ENCODE results near the gene IQUB.
"Not testable (repeated sequence)": the region's sequence is repeated elsewhere in the genome, so short reads cannot be mapped to it uniquely, and the experiment has no call there.

Gene IQUB

DNA sequence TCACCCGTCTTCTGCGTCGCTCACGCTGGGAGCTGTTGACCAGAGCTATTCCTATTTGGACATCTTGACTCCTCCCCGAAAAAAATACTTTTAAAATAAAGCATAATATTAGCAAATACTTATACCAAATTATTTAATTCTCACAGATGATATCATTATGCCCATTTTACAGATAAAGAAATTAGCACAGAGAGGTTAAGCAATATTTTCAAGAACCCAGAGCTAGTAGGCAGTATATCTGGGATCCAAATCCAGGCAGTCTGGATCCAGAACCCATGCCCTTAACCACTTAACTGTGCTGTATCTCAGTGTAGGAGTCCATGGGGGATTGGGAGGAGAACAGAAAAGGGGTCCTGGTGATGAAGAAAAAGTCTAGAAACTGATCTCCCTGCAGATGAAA, 6.1 kb downstream of the IQUB start:
- no peak for TF ChIP-seq ZFX (IDR thresholded peaks at IDR 0.05; ENCODE audit: borderline replicate concordance)
- TF ChIP-seq, protein P1, sequence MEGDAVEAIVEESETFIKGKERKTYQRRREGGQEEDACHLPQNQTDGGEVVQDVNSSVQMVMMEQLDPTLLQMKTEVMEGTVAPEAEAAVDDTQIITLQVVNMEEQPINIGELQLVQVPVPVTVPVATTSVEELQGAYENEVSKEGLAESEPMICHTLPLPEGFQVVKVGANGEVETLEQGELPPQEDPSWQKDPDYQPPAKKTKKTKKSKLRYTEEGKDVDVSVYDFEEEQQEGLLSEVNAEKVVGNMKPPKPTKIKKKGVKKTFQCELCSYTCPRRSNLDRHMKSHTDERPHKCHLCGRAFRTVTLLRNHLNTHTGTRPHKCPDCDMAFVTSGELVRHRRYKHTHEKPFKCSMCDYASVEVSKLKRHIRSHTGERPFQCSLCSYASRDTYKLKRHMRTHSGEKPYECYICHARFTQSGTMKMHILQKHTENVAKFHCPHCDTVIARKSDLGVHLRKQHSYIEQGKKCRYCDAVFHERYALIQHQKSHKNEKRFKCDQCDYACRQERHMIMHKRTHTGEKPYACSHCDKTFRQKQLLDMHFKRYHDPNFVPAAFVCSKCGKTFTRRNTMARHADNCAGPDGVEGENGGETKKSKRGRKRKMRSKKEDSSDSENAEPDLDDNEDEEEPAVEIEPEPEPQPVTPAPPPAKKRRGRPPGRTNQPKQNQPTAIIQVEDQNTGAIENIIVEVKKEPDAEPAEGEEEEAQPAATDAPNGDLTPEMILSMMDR (IDR thresholded peaks at IDR 0.05) = no peak
- H3K27ac ChIP-seq = peak overlapping the region; percentile 70

DNA sequence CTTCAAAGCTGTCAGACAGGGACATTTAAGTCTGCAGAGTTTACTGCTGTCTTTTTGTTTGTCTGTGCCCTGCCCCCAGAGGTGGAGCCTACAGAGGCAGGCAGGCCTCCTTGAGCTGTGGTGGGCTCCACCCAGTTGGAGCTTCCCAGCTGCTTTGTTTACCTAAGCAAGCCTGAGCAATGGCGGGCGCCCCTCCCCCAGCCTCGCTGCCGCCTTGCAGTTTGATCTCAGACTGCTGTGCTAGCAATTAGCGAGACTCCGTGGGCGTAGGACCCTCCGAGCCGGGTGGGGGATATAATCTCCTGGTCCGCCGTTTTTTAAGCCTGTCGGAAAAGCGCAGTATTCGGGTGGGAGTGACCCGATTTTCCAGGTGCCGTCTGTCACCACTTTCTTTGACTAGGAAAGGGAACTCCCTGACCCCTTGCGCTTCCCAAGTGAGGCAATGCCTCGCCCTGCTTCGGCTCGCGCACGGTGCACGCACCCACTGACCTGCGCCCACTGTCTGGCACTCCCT, 6.6 kb downstream of the IQUB start:
- H3K27ac ChIP-seq = peak overlapping the region; percentile 70

DNA sequence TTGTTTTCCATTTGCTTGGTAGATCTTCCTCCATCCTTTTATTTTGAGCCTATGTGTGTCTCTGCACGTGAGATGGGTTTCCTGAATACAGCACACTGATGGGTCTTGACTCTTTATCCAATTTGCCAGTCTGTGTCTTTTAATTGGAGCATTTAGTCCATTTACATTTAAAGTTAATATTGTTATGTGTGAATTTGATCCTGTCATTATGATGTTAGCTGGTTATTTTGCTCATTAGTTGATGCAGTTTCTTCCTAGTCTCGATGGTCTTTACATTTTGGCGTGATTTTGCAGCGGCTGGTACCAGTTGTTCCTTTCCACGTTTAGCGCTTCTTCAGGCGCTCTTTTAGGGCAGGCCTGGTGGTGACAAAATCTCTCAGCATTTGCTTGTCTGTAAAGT, 7.9 kb downstream of the IQUB start:
- not testable (repeated sequence) for H3K27ac ChIP-seq

DNA sequence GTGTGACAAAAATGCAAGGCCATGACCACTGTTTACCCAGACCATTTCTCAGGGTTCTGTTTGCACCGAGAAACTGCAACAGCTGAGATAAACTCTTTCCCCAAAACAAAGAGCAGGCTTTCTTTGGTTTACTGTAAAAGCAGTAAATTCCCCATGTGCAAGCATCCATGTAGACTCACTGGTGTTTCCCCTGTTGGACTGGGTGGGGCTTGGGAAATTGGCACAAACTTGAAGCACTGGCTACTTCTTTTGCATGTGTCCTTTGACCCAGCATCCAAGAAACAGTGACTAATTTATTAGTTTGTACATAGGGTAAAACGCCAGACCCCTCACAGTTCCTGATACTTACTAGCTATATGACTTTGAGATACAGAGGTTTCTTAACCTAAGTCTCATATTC, 12.3 kb downstream of the IQUB start:
- TF ChIP-seq, protein P1 (IDR thresholded peaks at IDR 0.05) = no peak
- no peak for TF ChIP-seq ZFX (IDR thresholded peaks at IDR 0.05; ENCODE audit: borderline replicate concordance)
- H3K27ac ChIP-seq = no peak overlapping the region

DNA sequence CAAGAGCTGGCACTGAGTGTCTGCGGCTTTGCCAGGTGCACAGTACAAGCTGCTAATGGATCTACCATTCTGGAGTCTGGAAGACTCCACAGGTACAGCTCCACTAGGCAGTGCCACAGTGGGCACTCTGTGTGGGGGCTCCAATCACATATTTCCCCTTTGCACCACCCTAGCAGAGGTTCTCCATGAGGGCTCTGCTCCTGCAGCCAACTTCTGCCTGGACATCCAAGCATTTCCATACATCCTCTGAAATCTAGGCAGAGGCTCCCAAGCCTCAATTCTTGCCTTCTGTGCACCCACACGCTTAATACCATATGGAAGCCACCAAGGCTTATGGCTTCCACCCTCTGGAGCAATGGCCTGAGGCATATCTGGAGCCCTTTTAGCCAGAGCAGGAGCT, 29.2 kb downstream of the IQUB start:
- no peak overlapping the region for H3K27ac ChIP-seq
- TF ChIP-seq ZFX (IDR thresholded peaks at IDR 0.05; ENCODE audit: borderline replicate concordance) = no peak
- TF ChIP-seq, protein P1 (IDR thresholded peaks at IDR 0.05) = no peak

DNA sequence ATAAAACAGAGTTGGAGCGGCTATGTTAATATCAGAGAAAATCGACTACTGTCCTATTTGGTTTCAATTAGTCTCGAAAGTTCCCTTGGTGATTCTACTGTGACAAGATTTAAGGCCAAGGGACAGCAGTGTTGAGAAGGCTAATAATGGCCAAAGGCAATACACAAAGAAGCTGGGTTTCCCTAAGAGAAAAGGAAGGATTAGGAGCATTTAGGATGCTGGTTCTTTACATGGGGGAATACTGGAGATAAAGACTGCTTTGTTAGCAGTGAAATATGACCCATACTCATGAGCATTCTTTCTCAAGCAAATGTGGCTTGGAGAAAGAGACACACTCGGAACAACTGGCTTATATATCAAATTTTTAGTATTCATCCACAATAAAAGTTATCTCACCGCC, 32.2 kb downstream of the IQUB start:
- H3K27ac ChIP-seq = no peak overlapping the region
- no peak for TF ChIP-seq ZFX (IDR thresholded peaks at IDR 0.05; ENCODE audit: borderline replicate concordance)
- TF ChIP-seq, protein P1 (IDR thresholded peaks at IDR 0.05) = no peak

DNA sequence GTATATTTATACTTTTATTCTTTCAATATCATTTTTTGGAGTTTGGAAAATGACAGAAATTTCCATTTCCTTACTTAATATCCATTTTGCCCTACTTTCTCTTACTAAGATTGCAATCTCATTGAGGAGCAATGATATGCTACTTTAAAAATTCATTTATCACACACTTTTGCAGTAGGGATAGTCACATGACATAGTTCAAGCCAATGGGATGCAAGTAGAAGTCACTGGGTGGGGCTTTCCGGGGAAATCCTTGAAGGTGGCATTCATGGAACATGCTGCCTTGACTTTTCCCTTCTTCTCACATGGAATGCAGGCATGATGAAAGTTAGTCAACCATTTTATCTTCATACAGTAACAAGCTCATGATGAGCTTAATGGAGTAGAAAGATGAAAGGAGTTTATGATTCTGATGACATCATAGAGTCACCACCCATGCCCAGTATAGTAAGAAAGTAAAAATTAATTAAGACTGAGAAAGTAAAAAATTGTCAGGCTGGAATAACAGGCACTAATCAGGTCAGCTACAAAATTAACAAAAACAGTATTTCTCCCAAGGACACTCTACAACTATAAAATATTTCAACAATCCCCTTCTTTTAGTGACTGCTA, 33.4 kb downstream of the IQUB start:
- TF ChIP-seq, protein P1 (IDR thresholded peaks at IDR 0.05) = no peak
- no peak for TF ChIP-seq ZFX (IDR thresholded peaks at IDR 0.05; ENCODE audit: borderline replicate concordance)

DNA sequence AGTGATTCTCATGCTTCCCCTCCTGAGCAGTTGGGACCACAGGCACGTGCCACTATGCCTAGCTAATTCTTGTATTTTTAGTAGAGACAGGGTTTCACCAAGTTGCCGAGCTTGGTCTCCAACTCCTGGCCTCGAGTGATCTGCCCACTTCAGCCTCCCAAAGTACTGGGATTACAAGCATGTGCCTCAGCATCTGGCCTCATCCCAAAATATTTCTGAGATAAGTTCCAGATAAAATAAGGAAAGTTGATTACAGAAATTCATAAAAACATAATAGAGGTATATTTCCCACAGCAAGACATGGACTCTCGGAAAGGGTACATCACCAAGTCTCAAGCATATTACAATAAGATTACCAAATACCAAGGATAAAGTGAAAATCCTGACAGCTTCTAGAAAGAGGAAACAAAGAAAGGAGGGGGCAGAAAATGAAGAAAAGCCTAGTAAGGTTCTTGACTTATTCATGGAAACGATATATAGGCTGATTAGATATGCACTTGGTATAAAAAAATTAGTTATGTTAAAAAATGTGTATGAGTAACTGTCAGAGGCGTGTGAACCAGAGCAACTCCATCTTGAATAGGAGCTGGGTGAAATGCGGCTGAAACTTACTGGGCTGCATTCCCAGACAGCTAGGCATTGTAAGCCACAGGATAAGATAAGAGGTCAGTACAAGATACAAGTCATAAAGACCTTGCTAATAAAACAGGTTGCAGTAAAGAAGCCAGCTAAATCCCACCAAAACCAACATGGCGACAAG, 35.0 kb downstream of the IQUB start:
- no peak for TF ChIP-seq ZFX (IDR thresholded peaks at IDR 0.05; ENCODE audit: borderline replicate concordance)
- TF ChIP-seq, protein P1 (IDR thresholded peaks at IDR 0.05) = no peak
- no peak overlapping the region for H3K27ac ChIP-seq

More for the DNA sequence above, 33.4 kb downstream of the IQUB start:
- H3K27ac ChIP-seq = no peak overlapping the region

Measured in 22Rv1 (cell line).